Hematopoietic multipotent progenitor cell treated with erythropoietin and hydrocortisone succinate and interleukin-3 and kit ligand, for 4 days (in vitro differentiated cells): Measurements from ENCODE around the gene CLEC20A.

Experiments used
- DNase-seq: peaks from one replicate; pipeline ENCODE4 v3.0.0-alpha.2; 2015

CLEC20A gene

GRCh38 chr1:178496410-178497135 is at the start of gene CLEC20A:
CLEC20A (minus strand) TSS chr1:178496964; CDS start chr1:178496939, 25 bp downstream.
- DNase-seq: no peak

GRCh38 chr1:178544531-178544930 is 47.8 kb upstream of the CLEC20A start:
- no peak for DNase-seq

GRCh38 chr1:178543290-178543607 is 46.5 kb upstream of the CLEC20A start:
- peak; percentile 65 for DNase-seq

- peak; percentile 90 for DNase-seq
These were observed 46.0 kb upstream of the CLEC20A start for GRCh38 chr1:178542554-178543289.

DNA sequence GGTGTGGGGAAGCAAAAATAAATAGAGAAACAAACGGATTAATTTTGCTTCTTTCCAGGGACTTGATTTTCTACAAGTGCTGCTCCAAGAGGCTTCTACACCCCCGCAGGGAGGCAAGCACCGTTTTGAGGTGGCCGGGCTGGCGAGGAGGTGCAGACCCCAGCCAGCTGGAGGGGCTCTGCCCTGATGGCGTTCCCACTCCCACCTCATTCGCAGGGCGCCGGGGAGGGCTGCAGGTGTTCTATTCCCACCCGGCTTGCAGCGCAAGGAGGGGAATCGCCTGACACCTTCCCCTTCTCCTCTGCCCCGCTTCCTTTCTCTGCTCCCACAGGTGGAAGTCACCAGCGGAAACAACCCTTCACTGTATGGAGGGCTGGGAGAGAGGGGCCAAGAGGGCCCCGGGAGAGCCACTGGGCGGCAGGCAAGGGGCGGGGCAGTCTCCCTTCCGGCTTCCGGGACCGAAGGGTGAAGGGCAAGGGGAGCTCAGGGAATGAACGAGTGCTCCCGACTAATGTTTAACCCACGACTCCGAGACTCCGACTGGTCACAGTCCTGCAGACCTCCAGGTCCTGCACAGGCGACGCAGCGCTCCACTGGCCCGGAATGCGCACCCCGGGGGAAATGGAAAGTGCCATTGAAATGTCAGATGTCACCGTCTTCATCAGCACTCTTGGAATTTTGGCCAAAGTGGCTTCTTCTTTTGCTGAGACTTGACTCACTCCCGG is 45.2 kb upstream of the CLEC20A start:
- peak; percentile 75 for DNase-seq

- DNase-seq: no peak
These were observed 44.6 kb upstream of the CLEC20A start for GRCh38 chr1:178541379-178541778.

GRCh38 chr1:178540646-178541045 is 43.9 kb upstream of the CLEC20A start:
- peak; percentile 17 for DNase-seq

DNA sequence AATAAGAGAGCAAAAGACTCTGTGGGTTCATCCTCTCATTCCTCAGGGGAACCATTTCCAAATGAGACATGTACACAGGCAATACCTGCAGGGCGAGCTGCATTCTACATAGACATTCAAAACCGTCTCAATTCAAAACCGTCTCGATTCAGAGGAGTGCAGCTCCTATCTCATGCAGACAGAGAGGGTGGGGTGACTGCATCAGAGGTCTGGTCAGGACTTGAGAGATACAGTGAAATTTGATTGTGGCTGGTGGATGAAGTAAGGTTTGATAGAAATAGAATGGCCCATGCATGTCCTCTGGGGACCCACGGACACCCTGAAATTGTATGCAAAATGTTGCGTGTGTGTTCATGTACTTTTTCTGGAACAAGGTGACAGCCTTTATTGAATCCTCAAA is 43.4 kb upstream of the CLEC20A start:
- DNase-seq: peak; percentile 88

- no peak for DNase-seq
These were observed 42.5 kb upstream of the CLEC20A start for GRCh38 chr1:178539291-178539690.

GRCh38 chr1:178538192-178538916 is 41.6 kb upstream of the CLEC20A start:
- no peak for DNase-seq

GRCh38 chr1:178537382-178538090 is 40.8 kb upstream of the CLEC20A start:
- DNase-seq: no peak

GRCh38 chr1:178536844-178537371 is 40.1 kb upstream of the CLEC20A start:
- no peak for DNase-seq

DNA sequence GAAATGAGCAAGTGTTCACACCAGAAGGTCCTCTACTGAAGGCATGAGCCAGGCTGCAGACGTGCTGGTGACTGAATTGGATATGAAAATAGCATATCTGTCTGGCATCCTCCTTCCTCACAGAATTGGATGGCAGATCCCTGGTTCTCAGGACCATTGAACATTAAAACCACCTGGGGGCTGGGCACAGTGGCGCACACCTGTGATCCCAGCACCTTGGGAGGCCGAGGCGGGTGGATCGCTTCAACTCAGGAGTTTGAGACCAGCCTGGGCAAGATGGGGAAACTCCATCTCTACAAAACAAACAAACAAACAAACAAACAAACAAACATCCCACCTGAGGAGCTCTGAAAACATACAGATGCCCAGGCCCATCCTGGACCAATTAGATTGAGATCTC is 39.6 kb upstream of the CLEC20A start:
- DNase-seq: no peak

GRCh38 chr1:178534137-178534868 is 37.5 kb upstream of the CLEC20A start:
- no peak for DNase-seq

DNA sequence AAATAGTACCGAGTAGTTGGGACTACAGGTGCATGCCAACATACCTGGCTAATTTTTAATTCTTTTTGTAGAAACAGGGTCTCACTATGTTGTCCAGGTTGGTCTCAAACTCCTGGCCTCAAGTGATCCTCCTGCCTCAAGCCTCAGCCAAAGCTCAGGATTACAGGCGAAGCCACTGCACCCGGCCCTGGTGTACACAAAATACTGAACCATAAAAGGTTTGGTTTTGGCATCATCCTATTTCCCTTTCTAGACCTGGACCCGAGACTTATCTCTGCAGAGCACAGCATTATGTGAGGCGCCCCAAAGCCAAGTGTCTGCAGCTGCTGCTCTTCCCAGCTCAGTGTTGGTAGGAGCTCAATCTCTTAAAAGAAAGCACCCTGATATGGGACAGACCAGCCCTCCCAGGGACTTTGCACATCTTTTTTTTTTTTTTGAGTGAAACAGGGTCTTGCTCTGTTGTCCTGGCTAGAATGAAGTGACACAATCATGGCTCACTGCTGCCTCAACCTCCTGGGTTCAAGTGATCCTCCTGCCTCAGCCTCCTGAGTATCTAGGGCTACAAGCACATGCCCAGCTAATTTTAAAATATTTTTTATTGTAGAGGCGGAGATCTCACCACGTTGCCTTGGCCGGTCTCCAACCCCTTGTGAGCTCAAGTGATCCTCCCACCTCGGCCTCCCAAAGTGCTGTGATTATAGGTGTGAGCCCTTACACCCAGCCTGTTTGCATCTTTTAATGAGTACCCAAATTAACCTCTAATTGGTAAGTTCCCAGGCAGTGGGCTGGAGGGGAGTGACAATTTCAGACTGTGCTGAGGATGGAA is 36.6 kb upstream of the CLEC20A start:
- DNase-seq: peak; percentile 28

- peak; percentile 87 for DNase-seq
These were observed 35.6 kb upstream of the CLEC20A start for GRCh38 chr1:178532392-178532791.

- no peak for DNase-seq
These were observed 35.1 kb upstream of the CLEC20A start for GRCh38 chr1:178531887-178532286.

- no peak for DNase-seq
These were observed 33.7 kb upstream of the CLEC20A start for GRCh38 chr1:178530502-178530901.

- no peak for DNase-seq
These were observed 33.3 kb upstream of the CLEC20A start for GRCh38 chr1:178530037-178530402.

DNA sequence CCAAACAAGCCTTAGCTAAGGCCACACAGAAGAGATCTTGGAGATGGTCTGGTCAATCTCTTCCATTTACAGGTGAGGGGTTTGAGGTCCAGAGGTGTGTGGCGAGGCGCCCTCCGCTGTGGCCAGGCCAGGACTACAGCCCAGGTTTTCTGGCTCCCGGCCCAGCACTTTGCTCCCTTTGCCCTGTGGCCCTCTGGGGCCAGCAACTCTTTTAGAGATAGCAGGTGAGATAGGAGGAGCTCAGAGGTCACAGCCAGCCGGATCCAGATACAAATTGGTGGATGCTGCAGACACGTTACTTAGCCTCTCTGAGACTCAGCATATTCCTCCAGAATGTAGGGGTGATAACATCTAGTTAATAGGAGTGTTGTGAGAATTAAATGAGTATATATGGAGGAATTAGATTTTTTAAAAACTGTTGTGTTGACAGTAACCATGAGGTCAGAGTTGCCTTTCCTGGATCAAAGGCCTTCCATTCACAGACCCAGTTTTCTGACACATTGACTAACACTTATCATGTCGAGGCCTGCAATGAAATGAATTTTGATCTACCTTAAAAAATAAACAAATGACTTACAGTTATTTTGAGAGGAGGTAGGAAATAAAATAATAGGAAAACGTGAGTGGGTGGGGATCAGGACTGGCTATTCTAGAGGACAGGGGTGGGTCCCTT is 32.7 kb upstream of the CLEC20A start:
- no peak for DNase-seq
